Measurements from ENCODE around the gene ARHGEF9.

The ARHGEF9 gene

DNA sequence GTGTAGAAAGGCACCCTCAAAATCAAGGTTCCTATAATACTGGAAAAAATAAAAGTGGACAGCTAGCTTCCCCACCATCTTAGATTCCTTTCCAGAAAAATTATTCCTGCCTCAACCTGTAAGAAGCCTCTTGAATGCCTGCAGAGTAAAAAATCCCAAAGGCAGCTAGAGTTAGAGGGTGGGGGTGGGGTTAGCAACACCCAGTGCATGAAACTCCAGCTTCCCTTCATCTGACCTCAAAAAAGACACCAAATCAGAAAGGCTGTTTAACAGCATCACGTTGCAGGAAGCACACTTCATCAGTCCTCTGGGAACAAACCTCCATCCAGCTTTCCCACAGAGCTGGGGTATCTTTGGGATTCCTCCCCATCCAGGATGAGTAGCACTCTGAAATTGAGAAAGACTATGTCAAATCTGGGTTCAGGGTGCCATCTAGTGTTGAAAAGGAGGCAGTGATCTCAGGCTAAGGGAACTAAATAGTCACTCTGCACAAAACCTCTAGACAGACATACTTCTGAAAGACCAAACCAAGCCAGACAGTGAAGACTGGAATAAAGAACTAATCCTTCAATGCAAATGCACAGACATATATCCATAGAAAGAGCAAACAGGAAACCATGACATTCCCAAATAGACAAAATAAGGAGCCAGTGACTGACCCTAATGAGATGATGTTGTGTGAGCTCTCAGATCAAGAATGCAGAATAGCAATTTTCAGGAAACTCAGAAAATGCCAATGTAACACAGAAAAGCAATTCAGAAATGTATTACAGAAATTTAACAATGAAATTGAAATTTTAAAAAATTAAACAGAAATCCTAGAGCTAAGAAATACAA lies 97.9 kb downstream of the ARHGEF9 start:
- peak; percentile 89 for ATAC-seq
- TF ChIP-seq BACH2 (CRISPR knock-in tag; IDR thresholded peaks at IDR 0.05; ENCODE audit: borderline replicate concordance) (no peak), ARNTL (CRISPR knock-in tag; IDR thresholded peaks at IDR 0.05; ENCODE audit: borderline replicate concordance, low read depth) (no peak), ZNF8 (CRISPR knock-in tag; IDR thresholded peaks at IDR 0.05) (no peak)

DNA sequence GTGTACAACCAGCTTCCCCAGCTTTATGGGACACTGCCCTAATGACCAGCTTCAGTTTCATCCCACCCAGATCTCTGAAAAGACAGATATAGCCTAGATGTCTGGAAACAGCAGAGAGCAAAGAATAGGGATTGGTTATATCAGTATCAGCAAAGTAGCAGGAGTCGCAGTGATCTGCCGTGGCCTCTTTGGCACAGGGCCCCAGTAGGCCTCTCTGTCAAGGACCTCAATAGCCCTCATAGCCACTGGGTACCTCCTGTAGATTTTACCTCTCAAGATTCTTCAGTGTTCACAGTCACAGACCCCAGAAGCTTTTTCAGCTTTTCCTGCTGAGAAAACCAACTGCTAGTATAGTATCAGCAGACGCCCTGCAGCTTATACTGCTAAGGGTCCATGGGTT lies 104.6 kb downstream of the ARHGEF9 start:
- TF ChIP-seq RARB (CRISPR knock-in tag; IDR thresholded peaks at IDR 0.05) (no peak), CSDC2 (CRISPR knock-in tag; IDR thresholded peaks at IDR 0.05) (no peak)
- ATAC-seq: no peak

DNA sequence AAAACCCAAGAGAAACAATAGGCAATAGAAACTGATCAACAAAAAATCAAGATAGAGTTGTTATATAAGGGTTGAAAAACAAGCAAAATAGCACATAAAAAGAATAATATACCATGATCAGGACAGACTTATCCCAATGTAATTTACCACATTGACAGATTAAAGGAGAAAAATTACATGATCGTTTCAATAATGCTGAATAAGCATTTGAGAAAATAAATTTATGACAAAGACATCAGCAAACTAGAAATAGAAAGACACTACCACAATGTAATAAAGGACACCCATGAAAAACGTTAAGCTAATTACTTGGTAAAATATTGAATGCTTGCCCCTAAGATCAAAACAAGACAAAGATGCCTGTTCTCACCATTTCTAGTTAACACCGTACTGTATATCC lies 105.6 kb downstream of the ARHGEF9 start:
- TF ChIP-seq BACH2 (CRISPR knock-in tag; IDR thresholded peaks at IDR 0.05; ENCODE audit: borderline replicate concordance): no peak
- TF ChIP-seq, protein P1, sequence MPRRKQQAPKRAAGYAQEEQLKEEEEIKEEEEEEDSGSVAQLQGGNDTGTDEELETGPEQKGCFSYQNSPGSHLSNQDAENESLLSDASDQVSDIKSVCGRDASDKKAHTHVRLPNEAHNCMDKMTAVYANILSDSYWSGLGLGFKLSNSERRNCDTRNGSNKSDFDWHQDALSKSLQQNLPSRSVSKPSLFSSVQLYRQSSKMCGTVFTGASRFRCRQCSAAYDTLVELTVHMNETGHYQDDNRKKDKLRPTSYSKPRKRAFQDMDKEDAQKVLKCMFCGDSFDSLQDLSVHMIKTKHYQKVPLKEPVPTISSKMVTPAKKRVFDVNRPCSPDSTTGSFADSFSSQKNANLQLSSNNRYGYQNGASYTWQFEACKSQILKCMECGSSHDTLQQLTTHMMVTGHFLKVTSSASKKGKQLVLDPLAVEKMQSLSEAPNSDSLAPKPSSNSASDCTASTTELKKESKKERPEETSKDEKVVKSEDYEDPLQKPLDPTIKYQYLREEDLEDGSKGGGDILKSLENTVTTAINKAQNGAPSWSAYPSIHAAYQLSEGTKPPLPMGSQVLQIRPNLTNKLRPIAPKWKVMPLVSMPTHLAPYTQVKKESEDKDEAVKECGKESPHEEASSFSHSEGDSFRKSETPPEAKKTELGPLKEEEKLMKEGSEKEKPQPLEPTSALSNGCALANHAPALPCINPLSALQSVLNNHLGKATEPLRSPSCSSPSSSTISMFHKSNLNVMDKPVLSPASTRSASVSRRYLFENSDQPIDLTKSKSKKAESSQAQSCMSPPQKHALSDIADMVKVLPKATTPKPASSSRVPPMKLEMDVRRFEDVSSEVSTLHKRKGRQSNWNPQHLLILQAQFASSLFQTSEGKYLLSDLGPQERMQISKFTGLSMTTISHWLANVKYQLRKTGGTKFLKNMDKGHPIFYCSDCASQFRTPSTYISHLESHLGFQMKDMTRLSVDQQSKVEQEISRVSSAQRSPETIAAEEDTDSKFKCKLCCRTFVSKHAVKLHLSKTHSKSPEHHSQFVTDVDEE (CRISPR knock-in tag; IDR thresholded peaks at IDR 0.05): no peak
- TF ChIP-seq, protein P2, sequence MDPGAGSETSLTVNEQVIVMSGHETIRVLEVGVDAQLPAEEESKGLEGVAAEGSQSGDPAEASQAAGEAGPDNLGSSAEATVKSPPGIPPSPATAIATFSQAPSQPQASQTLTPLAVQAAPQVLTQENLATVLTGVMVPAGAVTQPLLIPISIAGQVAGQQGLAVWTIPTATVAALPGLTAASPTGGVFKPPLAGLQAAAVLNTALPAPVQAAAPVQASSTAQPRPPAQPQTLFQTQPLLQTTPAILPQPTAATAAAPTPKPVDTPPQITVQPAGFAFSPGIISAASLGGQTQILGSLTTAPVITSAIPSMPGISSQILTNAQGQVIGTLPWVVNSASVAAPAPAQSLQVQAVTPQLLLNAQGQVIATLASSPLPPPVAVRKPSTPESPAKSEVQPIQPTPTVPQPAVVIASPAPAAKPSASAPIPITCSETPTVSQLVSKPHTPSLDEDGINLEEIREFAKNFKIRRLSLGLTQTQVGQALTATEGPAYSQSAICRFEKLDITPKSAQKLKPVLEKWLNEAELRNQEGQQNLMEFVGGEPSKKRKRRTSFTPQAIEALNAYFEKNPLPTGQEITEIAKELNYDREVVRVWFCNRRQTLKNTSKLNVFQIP (CRISPR knock-in tag; IDR thresholded peaks at IDR 0.05; ENCODE audit: borderline replicate concordance, low read depth): no peak
- no peak for ATAC-seq

DNA sequence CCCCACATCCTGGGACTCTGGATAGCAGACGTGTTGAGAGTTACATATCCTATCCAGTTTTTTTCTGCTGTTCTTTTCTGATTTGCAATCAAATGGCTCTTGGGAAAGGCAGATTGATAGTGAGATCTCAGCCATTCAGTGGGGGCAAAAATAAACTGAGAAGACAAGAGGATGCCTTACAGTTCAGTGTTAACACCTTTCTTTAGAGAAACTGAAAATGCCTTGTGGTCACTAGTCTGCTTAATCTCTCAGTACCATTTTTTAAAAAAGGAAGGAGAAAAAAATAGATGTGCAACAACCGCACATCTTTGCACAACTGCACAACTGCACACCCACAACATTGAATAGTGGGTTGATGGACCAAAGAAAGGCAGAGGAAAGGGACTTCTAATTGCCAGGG lies 109.3 kb downstream of the ARHGEF9 start:
- TF ChIP-seq RARB (CRISPR knock-in tag; IDR thresholded peaks at IDR 0.05) (no peak), ZNF565 (CRISPR knock-in tag; conservative IDR thresholded peaks at IDR 0.05; ENCODE audit: low read depth) (no peak), GLIS3 (CRISPR knock-in tag; IDR thresholded peaks at IDR 0.05) (no peak)
- TF ChIP-seq, protein P3, sequence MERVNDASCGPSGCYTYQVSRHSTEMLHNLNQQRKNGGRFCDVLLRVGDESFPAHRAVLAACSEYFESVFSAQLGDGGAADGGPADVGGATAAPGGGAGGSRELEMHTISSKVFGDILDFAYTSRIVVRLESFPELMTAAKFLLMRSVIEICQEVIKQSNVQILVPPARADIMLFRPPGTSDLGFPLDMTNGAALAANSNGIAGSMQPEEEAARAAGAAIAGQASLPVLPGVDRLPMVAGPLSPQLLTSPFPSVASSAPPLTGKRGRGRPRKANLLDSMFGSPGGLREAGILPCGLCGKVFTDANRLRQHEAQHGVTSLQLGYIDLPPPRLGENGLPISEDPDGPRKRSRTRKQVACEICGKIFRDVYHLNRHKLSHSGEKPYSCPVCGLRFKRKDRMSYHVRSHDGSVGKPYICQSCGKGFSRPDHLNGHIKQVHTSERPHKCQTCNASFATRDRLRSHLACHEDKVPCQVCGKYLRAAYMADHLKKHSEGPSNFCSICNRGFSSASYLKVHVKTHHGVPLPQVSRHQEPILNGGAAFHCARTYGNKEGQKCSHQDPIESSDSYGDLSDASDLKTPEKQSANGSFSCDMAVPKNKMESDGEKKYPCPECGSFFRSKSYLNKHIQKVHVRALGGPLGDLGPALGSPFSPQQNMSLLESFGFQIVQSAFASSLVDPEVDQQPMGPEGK (CRISPR knock-in tag; IDR thresholded peaks at IDR 0.05; ENCODE audit: borderline replicate concordance): no peak
- TF ChIP-seq, protein P2 (CRISPR knock-in tag; IDR thresholded peaks at IDR 0.05; ENCODE audit: borderline replicate concordance, low read depth): no peak
- ATAC-seq: no peak

DNA sequence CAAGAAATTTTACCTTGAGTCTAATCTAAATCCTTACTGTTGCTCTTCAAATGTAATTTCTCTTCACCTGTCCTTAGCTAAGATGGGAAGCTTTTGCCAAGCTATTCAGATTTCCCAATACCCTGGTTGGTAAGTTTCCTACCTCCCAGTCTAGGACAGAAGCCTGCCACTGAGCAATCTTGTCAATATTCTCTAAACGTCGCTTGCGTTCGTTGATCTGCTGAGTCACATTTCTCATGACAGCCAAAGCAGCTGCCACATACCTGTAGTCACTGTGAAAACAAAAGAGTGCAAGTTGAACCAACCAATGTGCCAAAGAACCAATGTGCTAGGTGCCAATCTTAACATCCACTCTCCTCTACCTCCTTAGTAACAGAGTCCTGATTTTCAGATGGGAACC lies 111.1 kb downstream of the ARHGEF9 start:
- no peak for ATAC-seq
- TF ChIP-seq OSR1 (CRISPR knock-in tag; IDR thresholded peaks at IDR 0.05) (no peak), ZNF565 (CRISPR knock-in tag; conservative IDR thresholded peaks at IDR 0.05; ENCODE audit: low read depth) (no peak), PPARA (CRISPR knock-in tag; IDR thresholded peaks at IDR 0.05; ENCODE audit: borderline replicate concordance) (no peak), ZNF8 (CRISPR knock-in tag; IDR thresholded peaks at IDR 0.05) (no peak), BACH2 (CRISPR knock-in tag; IDR thresholded peaks at IDR 0.05; ENCODE audit: borderline replicate concordance) (no peak)
- TF ChIP-seq, protein P1 (CRISPR knock-in tag; IDR thresholded peaks at IDR 0.05): no peak
- TF ChIP-seq, protein P4, sequence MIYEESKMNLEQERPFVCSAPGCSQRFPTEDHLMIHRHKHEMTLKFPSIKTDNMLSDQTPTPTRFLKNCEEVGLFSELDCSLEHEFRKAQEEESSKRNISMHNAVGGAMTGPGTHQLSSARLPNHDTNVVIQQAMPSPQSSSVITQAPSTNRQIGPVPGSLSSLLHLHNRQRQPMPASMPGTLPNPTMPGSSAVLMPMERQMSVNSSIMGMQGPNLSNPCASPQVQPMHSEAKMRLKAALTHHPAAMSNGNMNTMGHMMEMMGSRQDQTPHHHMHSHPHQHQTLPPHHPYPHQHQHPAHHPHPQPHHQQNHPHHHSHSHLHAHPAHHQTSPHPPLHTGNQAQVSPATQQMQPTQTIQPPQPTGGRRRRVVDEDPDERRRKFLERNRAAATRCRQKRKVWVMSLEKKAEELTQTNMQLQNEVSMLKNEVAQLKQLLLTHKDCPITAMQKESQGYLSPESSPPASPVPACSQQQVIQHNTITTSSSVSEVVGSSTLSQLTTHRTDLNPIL (CRISPR knock-in tag; IDR thresholded peaks at IDR 0.05; ENCODE audit: low read depth): no peak
- TF ChIP-seq, protein P3 (CRISPR knock-in tag; IDR thresholded peaks at IDR 0.05; ENCODE audit: borderline replicate concordance): no peak
- TF ChIP-seq, protein P5, sequence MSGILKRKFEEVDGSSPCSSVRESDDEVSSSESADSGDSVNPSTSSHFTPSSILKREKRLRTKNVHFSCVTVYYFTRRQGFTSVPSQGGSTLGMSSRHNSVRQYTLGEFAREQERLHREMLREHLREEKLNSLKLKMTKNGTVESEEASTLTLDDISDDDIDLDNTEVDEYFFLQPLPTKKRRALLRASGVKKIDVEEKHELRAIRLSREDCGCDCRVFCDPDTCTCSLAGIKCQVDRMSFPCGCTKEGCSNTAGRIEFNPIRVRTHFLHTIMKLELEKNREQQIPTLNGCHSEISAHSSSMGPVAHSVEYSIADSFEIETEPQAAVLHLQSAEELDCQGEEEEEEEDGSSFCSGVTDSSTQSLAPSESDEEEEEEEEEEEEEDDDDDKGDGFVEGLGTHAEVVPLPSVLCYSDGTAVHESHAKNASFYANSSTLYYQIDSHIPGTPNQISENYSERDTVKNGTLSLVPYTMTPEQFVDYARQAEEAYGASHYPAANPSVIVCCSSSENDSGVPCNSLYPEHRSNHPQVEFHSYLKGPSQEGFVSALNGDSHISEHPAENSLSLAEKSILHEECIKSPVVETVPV (CRISPR knock-in tag; IDR thresholded peaks at IDR 0.05): no peak

Measured in SK-N-SH treated with all-trans-retinoic acid at 6 μM for 48 hours (cell line).